Measurements from ENCODE around the gene GSDMA.
"Not testable (repeated sequence)": the region's sequence is repeated elsewhere in the genome, so short reads cannot be mapped to it uniquely, and the experiment has no call there.

GSDMA gene

DNA sequence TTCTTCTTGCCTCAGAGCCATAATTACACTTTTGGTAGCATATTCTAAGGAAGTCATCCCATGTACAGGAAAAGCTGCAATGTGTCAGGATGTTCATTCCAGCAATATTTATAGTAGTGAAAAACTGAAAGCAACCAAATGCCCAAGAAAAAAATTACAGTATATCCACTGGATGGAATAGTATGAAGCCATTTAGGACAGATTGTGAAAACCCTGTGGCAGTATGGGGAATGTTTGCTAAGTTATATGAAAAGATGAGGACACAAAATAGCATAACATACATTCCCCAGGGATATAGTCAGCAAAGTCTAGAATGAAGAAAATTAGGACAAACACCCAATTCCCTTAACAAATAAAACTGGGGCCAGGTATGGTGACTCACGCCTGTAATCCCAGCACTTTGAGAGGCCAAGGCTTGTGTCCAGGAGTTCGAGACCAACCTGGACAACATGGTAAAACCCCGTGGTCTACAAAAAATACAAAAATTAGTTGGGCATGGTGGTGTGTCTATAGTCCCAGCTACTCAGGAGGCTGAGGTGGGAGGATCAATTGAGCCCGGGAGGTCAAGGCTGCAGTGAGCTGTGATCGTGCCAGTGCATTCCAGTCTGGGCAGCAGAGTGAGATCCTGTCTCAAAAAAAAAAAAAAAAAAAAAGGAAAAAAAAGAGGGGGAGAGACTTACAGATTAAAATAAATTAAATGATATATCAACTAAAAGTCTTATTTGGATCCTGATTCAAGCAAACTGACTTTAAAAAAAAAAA, 33.0 kb upstream of the GSDMA start:
- no peak for DNase-seq (ENCODE audit: low read depth)

DNA sequence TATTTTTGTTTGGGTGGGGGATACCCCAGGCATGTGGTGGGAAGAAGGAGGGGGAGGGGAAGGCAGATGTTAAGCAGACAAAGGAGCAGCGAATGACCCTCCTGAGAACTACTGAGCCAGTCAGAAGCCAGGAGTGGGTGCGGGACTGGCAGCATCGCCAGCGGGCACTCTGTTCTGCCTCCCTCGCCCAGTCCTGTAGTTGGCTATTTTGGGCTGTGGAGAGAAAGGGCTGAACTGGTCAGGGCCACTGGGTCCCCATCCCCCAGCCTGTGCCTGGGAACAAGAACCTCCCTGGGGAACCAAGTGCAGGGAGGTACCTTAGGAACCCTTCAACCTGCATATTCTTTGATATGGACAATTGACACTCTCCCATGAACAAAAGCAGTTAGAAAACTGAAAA, 28.9 kb upstream of the GSDMA start:
- no peak for DNase-seq (ENCODE audit: low read depth)

DNA sequence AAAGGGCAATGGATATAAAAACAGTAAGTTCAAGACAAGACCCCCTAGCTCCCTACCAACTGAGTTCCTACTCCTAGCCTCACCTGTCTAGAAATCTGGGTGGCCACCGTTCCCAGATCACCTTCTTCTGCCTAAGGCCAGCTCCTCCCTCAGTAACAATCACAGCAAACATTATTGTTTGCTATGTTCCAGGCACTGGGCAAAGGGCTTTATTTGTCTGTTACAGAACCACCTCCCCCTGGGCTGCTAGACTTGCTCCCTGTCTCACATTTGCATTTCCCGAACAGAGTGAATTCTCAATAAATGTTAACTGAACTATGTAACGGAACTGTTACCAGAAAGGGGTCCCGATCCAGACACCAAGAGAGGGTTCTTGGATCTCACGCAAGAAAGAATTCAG, 28.5 kb upstream of the GSDMA start:
- no peak for DNase-seq (ENCODE audit: low read depth)

DNA sequence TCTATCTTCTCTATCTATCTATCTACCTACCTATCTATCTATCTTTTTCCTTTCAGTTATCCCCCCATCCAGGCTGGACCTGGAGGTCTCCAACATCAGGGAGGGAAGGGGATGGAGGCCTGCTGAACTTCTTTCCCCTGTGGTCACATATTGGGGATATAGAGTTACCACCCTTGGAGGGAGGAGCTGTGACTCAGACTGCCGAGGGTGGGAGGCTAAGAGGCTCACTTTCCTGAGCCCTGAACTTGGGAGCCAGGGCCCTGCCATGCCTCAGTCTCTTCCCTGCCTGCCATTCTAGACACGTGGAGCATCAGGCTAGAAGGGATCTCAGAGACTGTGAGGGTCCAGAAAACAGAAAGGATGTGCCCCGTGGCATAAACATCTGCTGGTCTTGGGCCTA, 26.9 kb upstream of the GSDMA start:
- no peak for DNase-seq (ENCODE audit: low read depth)

DNA sequence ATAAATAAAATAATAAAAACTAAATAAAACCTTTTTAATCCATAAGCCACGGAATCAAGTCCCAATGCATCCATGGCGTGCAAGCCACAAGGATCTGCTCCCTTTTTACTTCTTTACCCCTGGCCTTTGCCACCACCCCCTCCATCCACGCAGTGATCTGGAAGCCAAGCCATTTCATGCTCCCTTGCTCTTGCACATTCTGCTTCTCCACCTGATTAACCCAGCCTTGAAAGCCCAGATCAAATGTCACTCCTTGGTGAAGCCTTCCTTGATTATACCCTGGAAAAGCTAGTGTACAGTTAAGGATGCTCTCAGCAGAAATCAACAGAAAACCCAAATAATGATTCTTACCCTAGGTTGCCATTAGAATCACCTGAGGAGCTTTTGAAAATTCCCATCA, 25.4 kb upstream of the GSDMA start:
- no peak for DNase-seq (ENCODE audit: low read depth)

DNA sequence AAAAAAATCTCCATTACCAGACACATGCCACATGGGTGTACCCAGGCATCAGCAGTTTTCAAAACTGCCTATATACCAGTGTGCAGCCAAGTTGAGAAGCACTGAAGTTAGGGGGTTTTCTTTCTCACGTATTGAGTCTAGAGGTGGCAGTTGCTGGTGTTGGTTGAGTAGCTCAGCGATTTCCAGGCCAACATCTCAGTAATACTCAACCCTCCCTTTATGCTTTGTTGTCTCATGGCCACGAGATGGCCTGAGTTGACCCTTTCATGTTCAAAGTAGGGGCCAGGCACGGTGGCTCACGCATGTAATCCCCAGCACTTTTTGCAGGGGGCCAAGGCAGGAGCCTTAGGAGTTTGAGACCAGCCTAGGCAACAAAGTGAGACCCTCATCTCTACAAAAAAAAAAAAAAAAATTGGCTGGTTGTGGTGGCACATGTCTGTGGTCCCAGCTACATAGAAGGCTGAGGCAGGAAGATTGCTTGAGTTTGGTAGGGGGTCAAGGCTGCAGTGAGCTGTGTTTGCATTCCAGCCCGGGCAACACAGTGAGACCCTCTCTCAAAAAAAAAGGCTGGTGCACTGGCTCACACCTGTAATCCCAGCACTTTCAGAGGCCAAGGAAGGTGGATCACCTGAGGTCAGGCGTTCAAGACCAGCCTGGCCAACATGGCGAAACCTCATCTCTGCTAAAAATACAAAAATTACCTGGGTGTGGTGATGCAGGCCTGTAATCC, 24.5 kb upstream of the GSDMA start:
- no peak for DNase-seq (ENCODE audit: low read depth)

DNA sequence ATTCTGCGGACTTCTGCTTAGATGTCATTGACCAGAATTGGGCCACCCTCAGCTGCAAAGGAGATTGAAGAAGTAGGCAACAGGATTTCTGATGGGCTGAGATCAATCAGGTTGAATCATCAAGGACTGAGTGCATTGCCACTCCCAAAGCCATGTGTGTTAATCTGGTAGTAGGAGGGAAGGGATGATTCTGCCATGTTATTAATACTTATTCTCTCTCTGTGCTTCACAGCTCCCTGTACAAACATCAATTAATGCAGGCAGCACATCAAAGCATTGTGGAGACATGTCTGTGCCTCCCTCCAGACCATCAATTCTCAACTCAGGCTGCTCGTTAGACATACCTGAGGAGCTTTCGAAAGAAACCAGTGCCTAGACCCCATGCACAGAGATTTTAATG, 23.7 kb upstream of the GSDMA start:
- DNase-seq (ENCODE audit: low read depth): no peak

DNA sequence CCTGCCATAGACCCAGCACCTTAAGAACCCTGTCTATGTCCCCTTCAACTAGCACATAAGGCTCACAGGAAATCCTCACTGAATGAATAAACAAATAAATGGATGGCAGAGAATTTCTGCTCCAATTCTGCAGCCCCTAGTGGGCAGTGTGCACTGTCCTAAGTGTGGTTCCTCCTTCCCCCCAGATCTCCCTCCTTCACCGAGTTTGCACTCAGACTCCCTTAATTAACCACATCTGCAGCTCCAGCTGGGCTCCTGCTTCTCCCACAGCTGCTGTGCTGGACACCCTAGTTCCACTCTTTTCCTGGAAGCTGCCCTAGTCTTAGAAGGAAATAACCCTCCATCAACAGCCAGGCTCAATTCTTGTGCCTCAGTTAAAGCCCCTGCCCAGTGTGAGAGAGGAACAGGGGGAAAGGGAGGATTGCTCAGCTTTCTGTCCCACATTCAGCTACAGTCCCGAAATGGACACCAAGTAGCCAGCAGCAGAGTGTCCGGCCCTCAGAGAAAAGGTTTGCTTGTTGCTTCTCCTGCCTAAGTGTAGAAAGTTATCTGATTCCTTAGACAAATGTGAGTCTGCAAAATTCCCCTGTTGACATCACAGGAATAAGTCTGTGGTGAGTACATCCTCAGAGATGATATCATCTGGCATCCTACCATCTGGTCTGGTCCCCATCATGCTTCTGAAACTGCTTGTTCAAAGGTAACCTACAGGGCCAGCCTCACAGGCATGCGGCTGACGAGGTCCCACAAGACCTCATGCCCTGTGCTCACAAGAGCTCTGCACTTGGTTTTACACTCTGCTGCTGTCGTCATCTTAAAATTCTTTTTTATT, 23.0 kb upstream of the GSDMA start:
- no peak for DNase-seq (ENCODE audit: low read depth)

DNA sequence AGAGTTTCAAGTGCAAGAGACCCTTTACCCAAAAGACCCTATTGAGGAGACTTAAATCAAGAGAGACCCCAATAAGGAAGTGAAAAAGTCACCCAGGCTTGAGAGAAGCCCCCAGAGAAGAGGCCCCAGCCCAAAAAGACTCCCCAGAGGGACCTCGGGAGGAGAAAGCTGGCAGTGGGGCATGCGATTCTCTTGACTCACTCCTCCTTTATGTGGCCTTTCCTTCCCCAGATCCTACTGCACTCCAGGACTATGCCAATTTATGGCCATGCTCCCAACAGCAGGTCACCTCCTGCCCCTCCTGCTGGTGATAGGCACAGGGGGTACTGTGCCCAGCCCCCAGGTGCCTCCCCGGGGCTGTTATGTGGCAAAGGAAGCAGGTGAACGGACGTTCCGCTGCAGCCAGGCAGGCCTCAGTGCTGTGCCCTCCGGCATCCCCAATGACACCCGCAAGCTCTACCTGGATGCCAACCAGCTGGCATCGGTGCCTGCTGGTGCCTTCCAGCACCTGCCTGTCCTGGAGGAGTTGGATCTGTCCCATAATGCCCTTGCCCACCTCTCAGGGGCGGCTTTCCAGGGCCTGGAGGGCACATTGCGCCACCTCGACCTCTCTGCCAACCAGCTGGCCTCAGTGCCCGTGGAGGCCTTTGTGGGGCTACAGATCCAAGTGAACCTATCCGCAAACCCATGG, 19.0 kb upstream of the GSDMA start:
- no peak for DNase-seq (ENCODE audit: low read depth)

DNA sequence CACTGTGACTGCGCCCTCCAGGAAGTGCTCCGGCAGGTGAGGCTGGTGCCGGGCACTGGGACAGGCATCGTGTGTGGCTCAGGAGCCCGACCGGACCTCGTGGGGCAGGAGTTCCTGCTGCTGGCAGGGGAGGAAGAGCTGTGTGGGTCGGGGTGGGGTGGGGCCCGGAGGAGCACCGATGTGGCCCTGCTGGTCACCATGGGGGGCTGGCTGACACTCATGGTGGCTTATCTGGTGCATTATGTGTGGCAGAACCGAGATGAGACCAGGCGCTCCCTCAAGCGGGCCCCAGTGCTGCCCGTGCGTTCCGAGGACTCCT, 18.5 kb upstream of the GSDMA start:
- DNase-seq (ENCODE audit: low read depth): no peak

DNA sequence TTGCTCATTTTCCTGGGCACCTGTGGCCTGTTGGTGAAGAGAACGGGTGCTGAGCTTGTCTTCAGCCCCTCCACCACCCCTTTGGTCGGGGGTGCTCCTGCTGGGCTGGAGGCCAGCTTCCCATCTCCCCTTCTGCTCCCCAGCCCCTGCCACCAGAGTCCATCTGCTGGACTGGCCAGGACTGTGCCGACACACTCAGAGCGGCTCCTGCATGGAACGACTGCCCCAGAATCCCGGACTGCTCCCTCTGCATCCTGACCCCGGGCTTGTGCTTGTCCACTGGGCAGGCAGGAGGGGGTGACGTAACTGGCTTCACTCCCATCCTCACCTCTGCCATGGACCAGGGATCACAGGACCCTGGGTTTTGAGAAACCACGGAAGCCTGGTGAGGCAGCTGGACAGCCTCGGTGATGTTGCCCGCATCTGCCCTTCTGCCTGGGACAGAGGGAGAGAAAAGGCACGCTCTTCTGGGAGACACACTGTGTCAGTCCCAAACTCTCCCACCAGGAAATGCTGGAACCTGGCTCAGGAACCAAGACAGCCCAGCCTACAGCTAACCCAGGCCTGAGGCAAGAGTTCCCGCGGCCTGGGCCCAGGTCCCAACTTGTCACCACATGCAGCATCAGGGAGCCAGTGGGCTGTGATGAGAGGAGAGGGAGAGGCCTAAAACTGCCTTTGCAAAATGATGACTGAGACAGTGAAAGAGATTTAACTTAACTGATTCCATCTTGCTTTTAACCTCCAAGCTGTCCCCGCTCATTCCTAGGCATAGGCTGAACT, 16.1 kb upstream of the GSDMA start:
- DNase-seq (ENCODE audit: low read depth): no peak

DNA sequence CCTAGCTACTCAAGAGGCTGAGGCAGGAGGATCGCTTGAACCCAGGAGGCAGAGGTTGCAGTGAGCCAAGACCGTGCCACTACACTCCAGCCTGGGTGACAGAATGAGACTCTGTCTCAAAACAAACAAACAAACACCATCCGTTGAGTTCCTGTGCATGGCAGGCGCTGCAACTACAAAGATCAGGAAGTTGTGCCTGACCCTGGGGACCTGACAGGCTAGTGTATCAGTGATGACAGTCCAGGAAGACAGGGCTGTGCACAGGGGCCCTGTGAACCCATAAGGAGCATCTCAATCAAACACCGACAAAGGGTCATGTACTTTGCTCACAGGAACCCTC, 14.3 kb upstream of the GSDMA start:
- not testable (repeated sequence) for DNase-seq (ENCODE audit: low read depth)

DNA sequence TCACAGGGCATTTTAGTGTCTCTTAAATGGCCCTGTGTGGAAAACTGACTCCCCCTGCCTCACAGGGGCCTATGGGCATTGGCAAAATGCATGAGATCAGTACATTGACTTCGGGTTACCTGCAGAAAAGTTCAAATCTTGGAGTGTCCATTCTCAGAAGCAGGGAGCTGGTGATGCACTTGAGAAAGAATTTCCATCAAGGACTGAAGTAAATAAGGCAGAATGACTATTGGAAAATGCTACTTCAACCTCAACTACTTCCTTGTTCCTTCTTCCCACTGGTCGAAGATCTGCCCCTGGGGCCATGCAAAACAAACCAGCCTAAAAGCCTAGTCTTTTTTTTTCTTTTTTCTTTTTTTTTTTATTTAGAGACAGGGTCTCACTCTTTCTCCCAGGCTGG, 13.8 kb upstream of the GSDMA start:
- DNase-seq (ENCODE audit: low read depth): no peak

DNA sequence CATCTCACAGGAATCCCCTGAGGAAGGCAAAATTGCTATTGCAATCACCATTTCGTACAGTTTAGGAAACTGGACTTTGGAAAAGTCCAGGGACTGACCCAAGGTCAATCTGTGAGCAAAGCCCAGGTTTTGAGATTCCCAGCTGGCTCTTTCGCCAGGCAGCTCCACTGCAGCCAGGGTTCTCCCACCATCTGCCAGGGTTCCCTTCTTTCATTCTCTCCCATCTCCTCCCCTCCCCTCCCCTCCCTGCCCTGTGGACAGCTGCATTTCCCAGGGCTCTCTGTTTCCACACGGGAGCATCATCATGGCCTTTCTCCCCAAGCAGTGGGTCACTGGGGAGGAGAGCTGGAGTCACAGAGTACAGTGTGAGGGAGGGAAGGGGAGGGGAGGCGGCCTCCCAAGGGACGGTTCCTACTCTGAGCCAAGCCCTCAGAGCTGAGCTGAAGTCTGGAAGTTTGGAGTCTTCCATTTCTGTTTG, 11.9 kb upstream of the GSDMA start:
- no peak for DNase-seq (ENCODE audit: low read depth)

DNA sequence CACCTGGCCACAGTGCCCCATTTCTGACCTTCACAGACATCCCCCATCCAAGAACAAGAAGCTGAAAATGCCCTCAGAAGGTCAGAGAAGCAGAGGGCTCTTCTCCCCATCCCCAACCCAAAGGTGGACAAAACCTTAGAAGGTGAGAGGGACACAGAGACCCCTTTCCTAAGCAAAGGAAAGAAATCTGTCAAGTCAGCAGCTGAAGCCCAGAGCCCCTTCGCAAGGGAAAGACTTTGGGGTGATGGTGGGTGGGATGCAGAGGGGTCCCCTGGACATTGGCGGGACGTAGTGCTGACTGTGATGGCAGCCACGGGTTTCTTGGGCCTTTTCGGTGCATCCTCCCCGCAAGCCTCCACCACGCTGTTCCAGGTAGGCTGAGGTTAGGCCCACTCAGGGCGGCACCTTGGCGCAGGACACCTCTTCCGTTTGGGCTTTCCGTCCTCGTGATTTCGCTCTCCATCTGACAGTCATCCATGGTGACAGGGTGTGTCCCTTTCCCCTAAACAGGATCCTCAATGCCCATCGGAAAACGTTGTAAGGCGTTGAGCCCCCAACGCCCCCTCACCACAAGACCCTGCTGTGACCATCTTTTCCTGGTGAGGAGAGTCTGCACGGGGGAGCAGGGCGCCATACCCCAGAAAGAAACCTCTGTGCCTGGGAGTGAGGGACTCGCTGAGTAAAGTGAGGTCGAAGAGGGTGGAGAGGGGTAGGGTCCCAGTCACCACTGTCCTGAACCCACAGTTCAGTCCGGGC, 10.7 kb upstream of the GSDMA start:
- DNase-seq (ENCODE audit: low read depth): no peak

DNA sequence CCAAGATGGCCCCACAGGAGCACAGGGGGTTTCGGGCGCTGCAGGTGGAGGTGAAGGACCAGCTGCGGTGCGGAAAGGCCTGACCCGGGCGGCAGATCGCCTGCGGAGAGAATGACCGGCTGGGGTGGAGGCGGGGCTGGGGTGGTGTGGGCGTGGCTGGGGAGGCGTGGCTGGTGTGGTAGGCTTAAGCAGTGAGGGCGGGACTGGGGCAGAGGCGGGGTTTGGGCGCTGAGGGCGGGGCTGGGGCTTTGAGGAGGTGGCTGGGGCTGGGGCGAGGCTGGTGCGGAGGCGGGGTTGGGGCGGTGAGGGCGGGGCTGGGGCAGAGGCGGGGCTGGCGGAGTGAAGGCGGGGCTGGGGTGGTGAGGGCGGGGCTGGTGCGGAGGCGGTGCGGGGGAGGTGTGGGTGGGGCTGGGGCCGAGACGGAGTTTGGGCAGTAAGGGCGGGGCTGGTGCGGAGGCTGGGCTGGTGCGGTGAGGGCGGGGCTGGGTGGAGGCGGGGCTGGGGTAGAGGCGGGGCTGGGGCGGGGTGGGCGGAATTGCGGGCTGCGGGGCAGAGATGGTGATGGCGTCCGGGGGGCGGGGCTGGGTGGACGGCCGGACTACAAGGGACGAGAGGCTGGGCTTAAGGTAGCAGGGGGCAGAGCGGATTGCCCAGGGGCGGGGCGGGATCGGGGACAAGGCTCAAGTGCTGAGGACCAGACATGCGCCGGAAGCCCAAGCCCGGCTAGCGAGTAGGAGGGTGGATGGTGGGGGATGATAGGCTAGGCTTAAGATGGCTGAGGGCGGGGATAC, 9.9 kb upstream of the GSDMA start:
- DNase-seq (ENCODE audit: low read depth): peak; percentile 89

DNA sequence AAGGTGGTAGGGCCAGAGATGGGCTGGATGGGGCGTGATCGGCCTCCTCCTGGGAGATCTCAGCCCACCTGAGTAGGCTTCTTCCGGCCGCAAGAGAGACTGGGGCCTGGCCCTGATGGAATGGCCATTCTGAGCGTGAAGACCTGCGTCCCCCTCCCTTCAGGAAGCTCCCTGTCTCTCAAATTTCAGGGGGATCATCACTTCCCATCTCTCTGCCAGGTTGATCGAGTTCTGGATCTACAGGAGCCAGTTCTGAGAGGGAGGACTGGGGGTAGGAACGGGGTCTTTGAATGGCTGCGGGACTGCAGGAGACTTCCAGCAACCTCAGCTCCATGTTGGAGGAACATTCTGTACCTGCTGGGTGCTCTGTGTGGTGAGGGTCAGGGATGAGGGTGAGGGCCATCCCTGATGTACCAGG, 9.3 kb upstream of the GSDMA start:
- DNase-seq (ENCODE audit: low read depth): no peak

DNA sequence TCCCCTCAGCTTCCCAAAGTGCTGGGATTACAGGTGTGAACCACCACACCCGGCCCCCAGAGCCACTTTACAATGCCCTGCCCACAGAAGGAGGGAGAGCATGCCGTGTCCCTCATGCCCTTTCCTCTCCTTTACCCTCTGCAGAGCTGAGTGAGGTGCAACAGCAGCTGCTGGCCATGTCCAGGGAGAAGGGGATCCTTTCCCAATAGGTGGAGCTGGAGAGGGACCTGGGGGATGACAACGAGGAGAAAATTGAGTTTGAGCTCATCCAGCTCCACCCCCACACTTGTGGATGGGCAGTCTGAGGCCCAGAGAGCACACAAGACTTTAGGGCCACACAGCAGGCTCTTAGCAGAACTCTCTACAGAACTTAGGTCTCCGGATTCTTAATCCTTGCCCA, 7.9 kb upstream of the GSDMA start:
- DNase-seq (ENCODE audit: low read depth): no peak

DNA sequence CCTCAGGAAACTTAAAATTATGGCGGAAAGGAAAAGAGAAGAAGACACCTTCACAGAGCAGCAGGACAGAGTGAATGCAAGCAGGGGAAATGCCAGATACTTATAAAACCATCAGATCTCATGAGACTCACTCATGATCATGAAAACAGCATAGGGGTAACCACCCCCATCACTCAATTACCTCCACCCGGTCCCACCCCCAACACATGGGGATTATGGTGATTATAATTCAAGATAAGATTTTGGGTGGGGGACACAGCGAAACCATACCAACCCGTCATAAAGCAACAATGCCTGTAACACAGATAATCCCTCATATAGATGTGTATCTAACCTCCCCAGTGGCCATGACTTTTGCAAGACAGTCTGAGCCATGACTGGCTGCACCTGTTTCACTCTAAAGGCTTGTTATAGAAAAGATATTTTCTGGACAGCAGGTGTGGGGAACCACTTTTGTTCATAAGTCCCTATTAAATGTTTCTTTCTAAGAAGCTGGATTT, 7.0 kb upstream of the GSDMA start:
- no peak for DNase-seq (ENCODE audit: low read depth)

DNA sequence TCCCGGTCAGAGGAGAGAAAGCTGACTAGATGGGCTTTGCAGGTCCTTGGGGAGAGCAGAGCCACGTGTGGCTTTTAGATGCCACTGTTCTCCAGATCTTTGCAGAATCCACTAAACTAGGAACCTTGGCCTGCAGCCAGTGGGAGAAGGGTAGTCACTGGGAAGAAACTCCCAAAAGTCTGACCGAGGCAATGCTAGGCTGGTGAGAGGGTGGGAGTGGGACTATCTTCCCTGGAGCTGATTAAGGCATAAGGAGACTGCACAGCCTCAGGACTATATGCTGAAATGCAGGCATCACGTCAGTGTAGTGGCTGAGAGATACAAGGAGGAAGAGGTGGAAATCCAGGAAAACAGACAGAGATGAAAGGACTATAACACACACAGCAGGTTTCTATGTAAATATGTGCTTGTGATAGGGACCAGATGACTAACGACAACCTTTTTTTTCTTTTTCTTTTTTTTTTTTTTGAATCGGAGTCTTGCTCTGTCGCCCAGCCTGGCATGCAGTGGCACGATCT, 2.2 kb upstream of the GSDMA start:
- DNase-seq (ENCODE audit: low read depth): no peak
